CD4-positive, alpha-beta memory T cell (primary cell): Measurements from ENCODE around the gene ERBB3. TPM values are rescaled to one million over a fixed set of nuclear protein-coding genes. Genes with fewer than 3 reads are reported as not detected.

Experiments used
- CTCF ChIA-PET: fragments of 350-600 bp; sonication (Branson Sonifier 250); formaldehyde crosslinking; loops from one replicate; lab custom pipeline; 2021; ENCODE audit warnings: inconsistent platforms; ENCODE audit not compliant: partially characterized antibody; lab: Charles Lee
- POLR2A ChIA-PET: fragments of 350-600 bp; sonication (Branson Sonifier 250); formaldehyde crosslinking; loops from one replicate; lab custom pipeline; 2021; ENCODE audit not compliant: partially characterized antibody; lab: Charles Lee
- DNase-seq, 5 donors: peaks; one replicate each; pipeline versions ENCODE4 v3.0.0 to v3.0.0-alpha.2; 2020 to 2022; ENCODE audit warnings: mixed read lengths in 1 of 5
- H3K27ac ChIP-seq: one replicate; pipeline ENCODE4 v1.7.0; 2013; ENCODE audit warnings: low read depth, low read length
- H3K27me3 ChIP-seq: 2 replicates; pipeline ENCODE4 v1.7.0; 2013; ENCODE audit warnings: mild to moderate bottlenecking, low read length, moderate library complexity; ENCODE audit not compliant: insufficient read depth
- H3K36me3 ChIP-seq: 2 replicates; pipeline ENCODE4 v1.7.0; 2013; ENCODE audit warnings: mild to moderate bottlenecking, low read length, moderate library complexity; ENCODE audit not compliant: insufficient read depth
- H3K4me1 ChIP-seq: 2 replicates; pipeline ENCODE4 v1.7.0; 2013; ENCODE audit warnings: mild to moderate bottlenecking, low read length, moderate library complexity; ENCODE audit not compliant: insufficient read depth
- H3K4me3 ChIP-seq, 2 donors: one replicate each; pipeline ENCODE4 v1.7.0; 2013; ENCODE audit warnings: low read length in 2 of 2, mild to moderate bottlenecking in 1 of 2
- H3K9me3 ChIP-seq, 2 donors: one replicate each; pipeline ENCODE4 v1.7.0; 2013; ENCODE audit warnings: low read length in 2 of 2, control low read depth in 1 of 2; ENCODE audit not compliant: control insufficient read depth in 1 of 2
- H3K27ac Mint-ChIP-seq, 7 donors: one replicate each; pipeline ENCODE4 v1.8.0; 2020 to 2021; ENCODE audit warnings: mixed read lengths in 7 of 7, mild to moderate bottlenecking in 6 of 7, inconsistent platforms in 3 of 7, moderate library complexity in 3 of 7
- H3K27me3 Mint-ChIP-seq, 2 donors: one replicate each; pipeline ENCODE4 v1.8.0; 2020 to 2021; ENCODE audit warnings: mixed read lengths in 2 of 2
- H3K36me3 Mint-ChIP-seq, 2 donors: one replicate each; pipeline ENCODE4 v1.8.0; 2020 to 2021; ENCODE audit warnings: mixed read lengths in 2 of 2, inconsistent platforms in 1 of 2, mild to moderate bottlenecking in 1 of 2
- H3K4me1 Mint-ChIP-seq, 4 donors: one replicate each; pipeline ENCODE4 v1.8.0; 2020 to 2021; ENCODE audit warnings: mixed read lengths in 4 of 4, mild to moderate bottlenecking in 1 of 4
- H3K4me3 Mint-ChIP-seq, 8 donors: one replicate each; pipeline ENCODE4 v1.8.0; 2020 to 2021; ENCODE audit warnings: mixed read lengths in 8 of 8, mild to moderate bottlenecking in 7 of 8, moderate library complexity in 6 of 8, inconsistent platforms in 3 of 8
- H3K9me3 Mint-ChIP-seq, 8 donors: one replicate each; pipeline ENCODE4 v1.8.0; 2020 to 2021; ENCODE audit warnings: mixed read lengths in 8 of 8, mild to moderate bottlenecking in 5 of 8, inconsistent platforms in 3 of 8, moderate library complexity in 1 of 8
- intact Hi-C: fragments of 100-400 bp; cut with micrococcal nuclease; formaldehyde crosslinking; loops from one replicate; pipeline ENCODE4 v1.15.1; 2023
- polyA plus RNA-seq, 2 donors: library from polyadenylated mRNA; unstranded; fragments of 300-500 nt; fragmentation: Illumina TruSeq; gene quantifications; one replicate each; pipeline ENCODE4 v1.2.3, GENCODE V29; 2021
- total RNA-seq, 2 experiments: library from RNA; stranded (reverse); gene quantifications; one replicate each; pipeline ENCODE4 v1.2.3, GENCODE V29; 2021

Gene ERBB3
- total and polyA plus RNA-seq, 4 experiments from 2014 or later: 0.61 to 6.9 (median 3.3) TPM

DNA sequence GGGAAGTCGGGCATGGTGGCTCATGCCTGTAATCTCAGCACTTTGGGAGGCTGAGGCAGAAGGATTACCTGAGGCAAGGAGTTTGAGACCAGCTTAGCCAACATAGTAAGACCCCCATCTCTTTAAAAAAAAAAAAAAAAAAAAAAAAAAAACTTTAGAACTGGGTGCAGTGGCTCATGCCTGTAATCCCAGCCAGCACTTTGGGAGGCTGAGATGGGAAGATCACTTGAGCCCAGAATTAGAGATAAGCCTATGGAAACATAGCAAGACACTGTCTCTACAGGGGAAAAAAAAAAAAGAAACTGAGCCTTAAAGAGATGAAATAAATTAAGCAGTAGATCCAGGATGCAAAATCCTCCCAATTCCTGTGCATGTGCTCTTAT lies 22.7 kb downstream of the ERBB3 start:
- Histone ChIP-seq H3K27me3 (no peaks in the 10 kb centered on the region), H3K4me3 (peak overlapping the region; percentile 62 to 90), H3K4me1 (peaks cover 49% of the 10 kb centered on the region), H3K27ac (peak overlapping the region; percentile 82), H3K9me3 (no peaks in the 10 kb centered on the region), H3K36me3 (peaks cover 10% of the 10 kb centered on the region)
- H3K27me3 Mint-ChIP-seq: peaks cover 0 to under 1% of the 10 kb centered on the region in 2 donors
- DNase-seq: no peak
- ChIA-PET POLR2A (interaction anchor here (0.6 to 10.8 kb wide), 25 partner anchors 8 to 372 kb away, joined by 3 to 324 read pairs (median 8); partner anchors contain the start of genes DNAJC14, ERBB3, ESYT1 and GDF11), CTCF (interaction anchor here (0.7 to 7.9 kb wide), 6 partner anchors 16 to 62 kb away, joined by 3 to 68 read pairs (median 16); partner anchors contain the start of genes ERBB3, RPL41 and ZC3H10)
- H3K4me3 Mint-ChIP-seq: peak overlapping the region; percentile 89 to 99 (median 96)
- intact Hi-C loops: loop anchor here (5.0 kb wide), 4 partner anchors 95 to 365 kb away; partner anchors contain the start of genes ORMDL2, PYM1 and SARNP
- H3K4me1 Mint-ChIP-seq: peaks cover 34 to 62% (median 48%) of the 10 kb centered on the region in 4 donors
- peak overlapping the region; percentile 97 to 100 (median 98) for H3K27ac Mint-ChIP-seq
- no peaks in the 10 kb centered on the region for H3K9me3 Mint-ChIP-seq
- peaks cover 14 to 30% of the 10 kb centered on the region in 2 donors for H3K36me3 Mint-ChIP-seq

DNA sequence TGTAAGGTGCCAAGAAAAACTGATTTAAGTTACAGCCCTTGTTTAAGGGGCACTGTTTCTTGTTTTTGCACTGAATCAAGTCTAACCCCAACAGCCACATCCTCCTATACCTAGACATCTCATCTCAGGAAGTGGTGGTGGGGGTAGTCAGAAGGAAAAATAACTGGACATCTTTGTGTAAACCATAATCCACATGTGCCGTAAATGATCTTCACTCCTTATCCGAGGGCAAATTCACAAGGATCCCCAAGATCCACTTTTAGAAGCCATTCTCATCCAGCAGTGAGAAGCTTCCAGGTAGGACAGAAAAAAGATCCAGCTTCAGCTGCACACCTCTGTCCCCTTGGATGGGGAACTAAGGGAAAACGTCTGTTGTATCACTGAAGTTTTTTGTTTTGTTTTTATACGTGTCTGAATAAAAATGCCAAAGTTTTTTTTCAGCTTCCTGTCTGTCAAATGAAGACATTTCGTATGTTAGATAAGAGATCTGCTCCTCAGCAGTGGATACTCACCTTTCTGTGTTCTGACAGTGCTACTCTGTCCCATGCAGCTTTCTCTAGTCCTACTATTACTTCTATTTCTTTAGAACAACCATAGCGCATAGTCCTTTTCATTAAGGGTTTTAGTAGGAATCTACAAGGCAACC lies 23.2 kb downstream of the ERBB3 start:
- H3K4me1 Mint-ChIP-seq: peaks cover 34 to 62% (median 47%) of the 10 kb centered on the region in 4 donors
- ChIA-PET POLR2A (interaction anchor here (0.6 to 10.8 kb wide), 34 partner anchors 8 to 584 kb away, joined by 3 to 324 read pairs (median 8); partner anchors contain the start of genes BLOC1S1, CNPY2, COQ10A and DNAJC14), CTCF (interaction anchor here (1.0 to 7.9 kb wide), 9 partner anchors 12 to 129 kb away, joined by 3 to 68 read pairs (median 10); partner anchors contain the start of genes ERBB3, RAB5B, RPL41 and SMARCC2)
- peaks cover 15% of the 10 kb centered on the region for H3K36me3 ChIP-seq
- intact Hi-C loops: loop anchor here (5.0 kb wide), 4 partner anchors 96 to 366 kb away; partner anchors contain the start of genes ORMDL2, PYM1 and SARNP
- peak overlapping the region; percentile 82 for H3K27ac ChIP-seq
- H3K27me3 Mint-ChIP-seq: no peaks in the 10 kb centered on the region
- no peaks in the 10 kb centered on the region for H3K9me3 ChIP-seq
- peaks cover 49% of the 10 kb centered on the region for H3K4me1 ChIP-seq
- H3K4me3 Mint-ChIP-seq: peak overlapping the region; percentile 89 to 99 (median 96)
- no peaks in the 10 kb centered on the region for H3K27me3 ChIP-seq
- H3K27ac Mint-ChIP-seq: peak overlapping the region; percentile 97 to 100 (median 98)
- H3K36me3 Mint-ChIP-seq: peaks cover 18 to 33% of the 10 kb centered on the region in 2 donors
- peak overlapping the region; percentile 62 to 90 for H3K4me3 ChIP-seq
- peak; percentile 44 to 58 (median 53) for DNase-seq
- no peaks in the 10 kb centered on the region for H3K9me3 Mint-ChIP-seq

DNA sequence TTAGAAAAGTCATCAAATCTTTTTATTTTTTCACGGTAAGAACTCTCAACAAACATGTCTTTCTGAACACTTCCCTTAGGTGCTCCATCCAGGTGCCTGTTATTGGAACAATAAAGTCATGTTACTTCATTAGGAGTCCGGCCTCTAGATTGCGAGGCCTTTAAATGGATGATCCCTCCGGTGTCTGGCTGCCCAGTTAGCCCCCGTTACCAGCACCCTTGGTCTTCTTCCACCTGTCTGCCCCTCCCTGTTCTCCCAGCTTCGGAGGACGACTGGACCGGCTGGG lies 23.8 kb downstream of the ERBB3 start:
- CTCF ChIA-PET: interaction anchor here (0.9 to 7.9 kb wide), 16 partner anchors 9 to 163 kb away, joined by 3 to 68 read pairs (median 7); partner anchors contain the start of genes ERBB3, ESYT1, RAB5B and RNF41
- Mint-ChIP-seq H3K4me1 (peaks cover 34 to 62% (median 47%) of the 10 kb centered on the region in 4 donors), H3K4me3 (peak overlapping the region; percentile 89 to 99 (median 96)), H3K9me3 (no peaks in the 10 kb centered on the region), H3K27me3 (no peaks in the 10 kb centered on the region), H3K27ac (peak overlapping the region; percentile 97 to 100 (median 98)), H3K36me3 (peaks cover 24 to 39% of the 10 kb centered on the region in 2 donors)
- no peaks in the 10 kb centered on the region for H3K9me3 ChIP-seq
- H3K27ac ChIP-seq: peak overlapping the region; percentile 82
- peaks cover 49% of the 10 kb centered on the region for H3K4me1 ChIP-seq
- peak overlapping the region; percentile 4 to 90 for H3K4me3 ChIP-seq
- intact Hi-C loops: loop anchor here (1.0 to 5.0 kb wide), 11 partner anchors 13 to 366 kb away; partner anchors contain the start of genes MYL6B, ORMDL2, PYM1 and RPL41
- POLR2A ChIA-PET: interaction anchor here (0.6 to 10.8 kb wide), 47 partner anchors 8 to 584 kb away, joined by 3 to 324 read pairs (median 7); partner anchors contain the start of genes ATP5F1B, BLOC1S1, CNPY2 and COQ10A
- peaks cover 21% of the 10 kb centered on the region for H3K36me3 ChIP-seq
- no peak for DNase-seq
- no peaks in the 10 kb centered on the region for H3K27me3 ChIP-seq

DNA sequence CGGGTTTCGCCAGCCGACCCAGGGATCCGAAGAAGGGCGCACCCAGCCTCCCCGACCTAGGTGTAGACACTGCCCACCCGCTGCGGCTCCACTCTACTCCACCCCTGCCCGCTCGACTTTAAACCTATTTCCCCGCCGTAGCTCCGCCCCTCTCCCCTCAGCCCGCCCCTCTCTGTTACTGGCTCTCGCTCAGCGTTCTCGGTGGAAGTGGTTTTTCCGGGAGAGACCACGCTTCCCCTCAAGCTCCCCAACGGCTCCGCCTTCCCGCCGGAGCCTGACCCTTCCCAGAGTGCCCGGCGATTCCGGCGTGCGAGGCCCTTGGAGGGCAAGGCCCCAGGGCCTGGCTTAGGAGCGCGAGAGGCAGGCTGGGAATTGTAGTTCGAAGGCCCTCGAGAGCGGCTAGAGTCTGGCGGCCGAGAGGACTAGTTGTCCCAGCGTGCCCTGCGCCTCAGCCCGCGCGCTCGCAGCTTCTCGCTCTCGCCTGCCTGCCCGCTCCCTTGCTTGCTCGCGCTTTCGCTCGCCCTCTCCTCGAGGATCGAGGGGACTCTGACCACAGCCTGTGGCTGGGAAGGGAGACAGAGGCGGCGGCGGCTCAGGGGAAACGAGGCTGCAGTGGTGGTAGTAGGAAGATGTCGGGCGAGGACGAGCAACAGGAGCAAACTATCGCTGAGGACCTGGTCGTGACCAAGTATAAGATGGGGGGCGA lies 24.3 kb downstream of the ERBB3 start, which contains the start of gene PA2G4:
Gene PA2G4, plus strand, starts transcription at position 451 of the 706 bp plus-strand sequence. Its CDS starts 179 bp downstream, at position 630.
- peak within 1 kb of the TSS; percentile 89 to 99 (median 96) for H3K4me3 Mint-ChIP-seq
- POLR2A ChIA-PET: interaction anchor here (0.6 to 10.8 kb wide), 44 partner anchors 9 to 583 kb away, joined by 3 to 324 read pairs (median 8); partner anchors contain the start of genes ATP5F1B, BLOC1S1, CNPY2 and COQ10A
- no peaks in the 10 kb centered on the region for H3K27me3 Mint-ChIP-seq
- Histone ChIP-seq H3K27me3 (no peaks in the 10 kb centered on the region), H3K9me3 (no peaks in the 10 kb centered on the region), H3K27ac (peak within 1 kb of the TSS; percentile 82), H3K36me3 (peaks cover 25% of the 10 kb centered on the region), H3K4me1 (peaks cover 49% of the 10 kb centered on the region), H3K4me3 (peak within 1 kb of the TSS; percentile 62 to 90)
- peak within 1 kb of the TSS; percentile 97 to 100 (median 98) for H3K27ac Mint-ChIP-seq
- intact Hi-C loops: loop anchor here (1.0 to 5.0 kb wide), 11 partner anchors 12 to 367 kb away; partner anchors contain the start of genes MYL6B, ORMDL2, PYM1 and RPL41
- H3K36me3 Mint-ChIP-seq: peaks cover 28 to 39% of the 10 kb centered on the region in 2 donors
- CTCF ChIA-PET: interaction anchor here (0.9 to 7.9 kb wide), 16 partner anchors 9 to 164 kb away, joined by 3 to 68 read pairs (median 7); partner anchors contain the start of genes ERBB3, ESYT1, RAB5B and RNF41
- peak; percentile 95 to 97 (median 96) for DNase-seq
- H3K4me1 Mint-ChIP-seq: peaks cover 34 to 62% (median 47%) of the 10 kb centered on the region in 4 donors
- H3K9me3 Mint-ChIP-seq: no peaks in the 10 kb centered on the region

DNA sequence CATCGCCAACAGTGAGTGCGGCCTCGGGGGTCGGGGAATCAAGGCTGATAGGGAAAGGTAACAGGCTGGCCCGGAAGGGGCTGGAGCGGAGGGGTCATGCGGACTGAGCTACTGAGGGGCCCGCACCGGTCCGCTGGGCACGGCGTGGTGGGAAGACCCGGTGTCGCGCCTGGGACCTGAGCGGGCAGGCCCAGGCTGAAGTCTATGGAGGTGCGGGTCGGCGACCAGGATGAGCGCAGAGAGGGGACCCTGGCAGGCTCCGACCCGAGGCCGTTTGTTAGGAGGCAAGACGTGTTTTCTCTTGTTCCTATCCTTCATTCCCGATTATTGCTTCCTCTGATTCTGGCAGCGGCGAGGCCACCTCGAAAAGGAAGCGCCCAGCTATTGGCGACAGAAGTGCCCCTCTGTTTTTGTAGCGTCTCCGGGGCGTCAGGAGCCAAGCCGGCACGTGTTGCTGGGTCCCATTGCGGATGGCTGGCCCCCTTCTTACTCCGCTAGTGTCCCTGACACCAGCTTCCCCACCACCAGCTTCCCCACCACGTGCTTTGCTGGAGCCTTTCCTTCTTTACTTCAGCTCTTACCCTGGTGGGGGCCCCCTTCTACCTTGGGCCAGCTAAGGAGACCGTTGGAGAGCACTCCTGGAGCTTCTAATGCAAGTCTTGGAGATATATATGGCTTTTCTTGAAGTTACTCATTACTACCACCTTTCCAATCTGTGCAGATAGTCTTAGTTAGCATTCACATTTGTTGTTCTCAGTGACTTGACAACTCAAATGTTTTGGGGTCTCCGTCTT lies 25.0 kb downstream of the ERBB3 start:
- peaks cover 49% of the 10 kb centered on the region for H3K4me1 ChIP-seq
- H3K27ac ChIP-seq: peak overlapping the region; percentile 82
- H3K9me3 Mint-ChIP-seq: no peaks in the 10 kb centered on the region
- peaks cover 33% of the 10 kb centered on the region for H3K36me3 ChIP-seq
- peak overlapping the region; percentile 25 to 90 for H3K4me3 ChIP-seq
- CTCF ChIA-PET: interaction anchor here (0.8 to 7.9 kb wide), 12 partner anchors 10 to 367 kb away, joined by 3 to 68 read pairs (median 7); partner anchors contain the start of genes ERBB3, ESYT1, RNF41 and RPL41
- H3K27ac Mint-ChIP-seq: peak overlapping the region; percentile 97 to 100 (median 98)
- H3K4me3 Mint-ChIP-seq: peak overlapping the region; percentile 89 to 99 (median 96)
- H3K27me3 Mint-ChIP-seq: no peaks in the 10 kb centered on the region
- H3K36me3 Mint-ChIP-seq: peaks cover 33 to 45% of the 10 kb centered on the region in 2 donors
- no peaks in the 10 kb centered on the region for H3K9me3 ChIP-seq
- POLR2A ChIA-PET: interaction anchor here (0.5 to 10.8 kb wide), 36 partner anchors 8 to 582 kb away, joined by 3 to 324 read pairs (median 8); partner anchors contain the start of genes ATP5F1B, CNPY2, COQ10A and ERBB3
- intact Hi-C loops: loop anchor here (1.0 to 5.0 kb wide), 11 partner anchors 11 to 368 kb away; partner anchors contain the start of genes MYL6B, ORMDL2, PYM1 and RPL41
- no peak for DNase-seq
- peaks cover 34 to 62% (median 47%) of the 10 kb centered on the region in 4 donors for H3K4me1 Mint-ChIP-seq
- no peaks in the 10 kb centered on the region for H3K27me3 ChIP-seq
